ENCODE data around the gene MSANTD1. TPM values are rescaled to one million over a fixed set of nuclear protein-coding genes. Genes with fewer than 3 reads are reported as not detected.

The MSANTD1 gene
- total and polyA plus RNA-seq, 3 experiments from 2014 or later = 0.38 to 0.46 TPM; not detected in 1

GRCh38 chr4:3291969-3292570, 43.1 kb downstream of the MSANTD1 start:
- Histone ChIP-seq H3K4me1 (ENCODE audit: insufficient read depth, low read length) (peaks cover 6% of the 10 kb centered on the region), H3K4me3 (ENCODE audit: low read length) (peak overlapping the region; percentile 61), H3K9me3 (ENCODE audit: low read length) (no peaks in the 10 kb centered on the region), H3K36me3 (ENCODE audit: insufficient read depth, low read length) (no peaks in the 10 kb centered on the region), H3K27ac (ENCODE audit: low read depth, low read length) (no peak overlapping the region), H3K27me3 (ENCODE audit: insufficient read depth, low read length, poor library complexity, severe bottlenecking) (peaks cover 7% of the 10 kb centered on the region)
- Mint-ChIP-seq H3K4me1 (peaks cover 14% of the 10 kb centered on the region in 3 donors), H3K27me3 (peaks cover 10 to 25% of the 10 kb centered on the region in 2 donors), H3K27ac (peak overlapping the region in 7 of 8 donors; percentile 66 to 94 (median 80)), H3K9me3 (no peaks in the 10 kb centered on the region), H3K36me3 (peaks cover 0 to 2% (median 0%) of the 10 kb centered on the region in 3 donors), H3K4me3 (peak overlapping the region; percentile 85 to 95 (median 91))
- ChIA-PET POLR2A (no interaction called here), CTCF (interaction anchor here (1.3 kb wide), 1 partner anchor 36 kb away, joined by 3 read pairs; no protein-coding TSS in a partner anchor)
- peak in 2 of 5 donors; percentile 14 to 21 for DNase-seq

- Histone ChIP-seq H3K9me3 (ENCODE audit: low read length) (no peaks in the 10 kb centered on the region), H3K36me3 (ENCODE audit: insufficient read depth, low read length) (no peaks in the 10 kb centered on the region), H3K27me3 (ENCODE audit: insufficient read depth, low read length, poor library complexity, severe bottlenecking) (peaks cover 7% of the 10 kb centered on the region), H3K4me1 (ENCODE audit: insufficient read depth, low read length) (peaks cover 6% of the 10 kb centered on the region), H3K27ac (ENCODE audit: low read depth, low read length) (peak within 1 kb of the TSS; percentile 54), H3K4me3 (ENCODE audit: low read length) (peak within 1 kb of the TSS; percentile 61)
- Mint-ChIP-seq H3K27ac (peak within 1 kb of the TSS in 7 of 8 donors; percentile 66 to 99 (median 80)), H3K9me3 (no peaks in the 10 kb centered on the region), H3K4me3 (peak within 1 kb of the TSS; percentile 85 to 95 (median 91)), H3K36me3 (peaks cover 0 to 2% (median 0%) of the 10 kb centered on the region in 3 donors), H3K27me3 (peaks cover 10 to 18% of the 10 kb centered on the region in 2 donors), H3K4me1 (peaks cover 14% of the 10 kb centered on the region in 3 donors)
- DNase-seq = peak; percentile 61 to 88 (median 78)
- ChIA-PET CTCF (no interaction called here), POLR2A (no interaction called here)
These were observed 43.8 kb downstream of the MSANTD1 start, which contains the start of gene RGS12 for GRCh38 chr4:3292571-3293400. TSS of gene RGS12 (plus strand) at chr4:3293021. CDS start at chr4:3316171, 23,150 bp downstream.

- H3K27me3 Mint-ChIP-seq = peaks cover 11 to 18% of the 10 kb centered on the region in 2 donors
- peak overlapping the region; percentile 54 for H3K27ac ChIP-seq (ENCODE audit: low read depth, low read length)
- CTCF ChIA-PET = no interaction called here
- H3K27ac Mint-ChIP-seq = peak overlapping the region in 6 of 8 donors; percentile 20 to 99 (median 51)
- peak overlapping the region; percentile 61 for H3K4me3 ChIP-seq (ENCODE audit: low read length)
- no peaks in the 10 kb centered on the region for H3K36me3 ChIP-seq (ENCODE audit: insufficient read depth, low read length)
- POLR2A ChIA-PET = no interaction called here
- peaks cover 0 to 2% (median 0%) of the 10 kb centered on the region in 5 donors for H3K9me3 Mint-ChIP-seq
- peak overlapping the region; percentile 76 to 92 (median 78) for H3K4me3 Mint-ChIP-seq
- peaks cover 0 to 2% (median 0%) of the 10 kb centered on the region in 3 donors for H3K36me3 Mint-ChIP-seq
- peaks cover 14 to 16% (median 14%) of the 10 kb centered on the region in 3 donors for H3K4me1 Mint-ChIP-seq
- H3K4me1 ChIP-seq (ENCODE audit: insufficient read depth, low read length) = peaks cover 6% of the 10 kb centered on the region
- peaks cover 7% of the 10 kb centered on the region for H3K27me3 ChIP-seq (ENCODE audit: insufficient read depth, low read length, poor library complexity, severe bottlenecking)
- H3K9me3 ChIP-seq (ENCODE audit: low read length) = no peaks in the 10 kb centered on the region
- DNase-seq = peak in 2 of 5 donors; percentile 14 to 22
These were observed 44.7 kb downstream of the MSANTD1 start for GRCh38 chr4:3293401-3294391.

- Histone ChIP-seq H3K36me3 (ENCODE audit: insufficient read depth, low read length) (no peaks in the 10 kb centered on the region), H3K27me3 (ENCODE audit: insufficient read depth, low read length, poor library complexity, severe bottlenecking) (peaks cover 7% of the 10 kb centered on the region), H3K27ac (ENCODE audit: low read depth, low read length) (no peak overlapping the region), H3K4me3 (ENCODE audit: low read length) (no peak overlapping the region), H3K4me1 (ENCODE audit: insufficient read depth, low read length) (peaks cover 6% of the 10 kb centered on the region), H3K9me3 (ENCODE audit: low read length) (no peaks in the 10 kb centered on the region)
- H3K27me3 Mint-ChIP-seq = peaks cover 9 to 12% of the 10 kb centered on the region in 2 donors
- POLR2A ChIA-PET = no interaction called here
- peak overlapping the region in 2 of 8 donors; percentile 38 to 72 for H3K27ac Mint-ChIP-seq
- no peak for DNase-seq
- H3K4me1 Mint-ChIP-seq = peaks cover 14 to 25% (median 16%) of the 10 kb centered on the region in 3 donors
- H3K4me3 Mint-ChIP-seq = peak overlapping the region in 6 of 7 donors; percentile 53 to 92 (median 81)
- CTCF ChIA-PET = no interaction called here
- peaks cover 0 to 2% (median 0%) of the 10 kb centered on the region in 3 donors for H3K36me3 Mint-ChIP-seq
- peaks cover 0 to 2% (median 0%) of the 10 kb centered on the region in 5 donors for H3K9me3 Mint-ChIP-seq
These were observed 45.7 kb downstream of the MSANTD1 start for GRCh38 chr4:3294401-3295241.

- peaks cover 14 to 26% (median 21%) of the 10 kb centered on the region in 3 donors for H3K4me1 Mint-ChIP-seq
- peaks cover 0 to 2% (median 0%) of the 10 kb centered on the region in 5 donors for H3K9me3 Mint-ChIP-seq
- ChIA-PET CTCF (interaction anchor here (0.9 kb wide), 2 partner anchors 42 to 50 kb away, joined by 3 read pairs; no protein-coding TSS in a partner anchor), POLR2A (interaction anchor here (0.5 to 0.6 kb wide), 2 partner anchors 14 to 692 kb away, joined by 4 to 10 read pairs; no protein-coding TSS in a partner anchor)
- peaks cover 0 to 2% (median 0%) of the 10 kb centered on the region in 3 donors for H3K36me3 Mint-ChIP-seq
- H3K27me3 Mint-ChIP-seq = peaks cover 3 to 7% of the 10 kb centered on the region in 2 donors
- no peak overlapping the region for H3K4me3 ChIP-seq (ENCODE audit: low read length)
- no peaks in the 10 kb centered on the region for H3K36me3 ChIP-seq (ENCODE audit: insufficient read depth, low read length)
- H3K9me3 ChIP-seq (ENCODE audit: low read length) = no peaks in the 10 kb centered on the region
- H3K4me3 Mint-ChIP-seq = peak overlapping the region in 2 of 7 donors; percentile 21 to 78
- no peaks in the 10 kb centered on the region for H3K27me3 ChIP-seq (ENCODE audit: insufficient read depth, low read length, poor library complexity, severe bottlenecking)
- no peak overlapping the region for H3K27ac ChIP-seq (ENCODE audit: low read depth, low read length)
- H3K27ac Mint-ChIP-seq = peak overlapping the region in 1 of 8 donors; percentile 27
- DNase-seq = no peak
- H3K4me1 ChIP-seq (ENCODE audit: insufficient read depth, low read length) = peaks cover 6% of the 10 kb centered on the region
These were observed 47.1 kb downstream of the MSANTD1 start for GRCh38 chr4:3295837-3296624.

- peaks cover 18 to 29% (median 24%) of the 10 kb centered on the region in 3 donors for H3K4me1 Mint-ChIP-seq
- POLR2A ChIA-PET = interaction anchor here (0.5 kb wide), 1 partner anchor 692 kb away, joined by 10 read pairs; no protein-coding TSS in a partner anchor
- DNase-seq = no peak
- Histone ChIP-seq H3K27me3 (ENCODE audit: insufficient read depth, low read length, poor library complexity, severe bottlenecking) (no peaks in the 10 kb centered on the region), H3K4me3 (ENCODE audit: low read length) (no peak overlapping the region), H3K27ac (ENCODE audit: low read depth, low read length) (no peak overlapping the region), H3K9me3 (ENCODE audit: low read length) (no peaks in the 10 kb centered on the region), H3K4me1 (ENCODE audit: insufficient read depth, low read length) (peaks cover 9% of the 10 kb centered on the region), H3K36me3 (ENCODE audit: insufficient read depth, low read length) (no peaks in the 10 kb centered on the region)
- H3K27ac Mint-ChIP-seq = peak overlapping the region in 1 of 8 donors; percentile 27
- peaks cover under 1 to 3% of the 10 kb centered on the region in 2 donors for H3K27me3 Mint-ChIP-seq
- peaks cover 0 to 2% (median 0%) of the 10 kb centered on the region in 5 donors for H3K9me3 Mint-ChIP-seq
- H3K36me3 Mint-ChIP-seq = peaks cover 0 to 2% (median 0%) of the 10 kb centered on the region in 3 donors
- CTCF ChIA-PET = no interaction called here
- H3K4me3 Mint-ChIP-seq = peak overlapping the region in 1 of 7 donors; percentile 73
These were observed 47.7 kb downstream of the MSANTD1 start for GRCh38 chr4:3296651-3297050.

All from CD8-positive, alpha-beta memory T cell (primary cell).